ENCODE results near the gene DACH2. TPM values are rescaled to one million over a fixed set of nuclear protein-coding genes. Genes with fewer than 3 reads are reported as not detected.

DACH2 gene
- total RNA-seq, 4 donors from 2014 or later: not detected

DNA sequence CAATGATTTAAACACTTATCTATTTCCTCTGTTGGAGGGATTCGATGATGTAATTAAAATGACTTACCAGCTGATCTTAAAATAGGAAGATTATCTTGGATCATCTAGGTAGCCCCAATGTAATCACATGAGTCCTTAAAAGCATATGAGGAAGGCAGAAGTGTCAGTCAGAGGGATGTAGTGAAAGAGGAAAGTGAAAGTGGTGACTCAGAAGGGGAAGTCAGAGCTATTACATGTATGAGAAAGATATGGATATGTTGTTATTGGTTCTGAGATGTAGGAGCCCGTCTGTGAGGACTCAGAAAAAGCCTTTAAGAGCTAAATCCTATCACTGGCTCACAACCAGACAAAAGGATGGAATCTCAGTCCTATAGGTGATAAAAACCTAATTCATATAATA lies 456.4 kb downstream of the DACH2 start:
- TF ChIP-seq, protein P1, sequence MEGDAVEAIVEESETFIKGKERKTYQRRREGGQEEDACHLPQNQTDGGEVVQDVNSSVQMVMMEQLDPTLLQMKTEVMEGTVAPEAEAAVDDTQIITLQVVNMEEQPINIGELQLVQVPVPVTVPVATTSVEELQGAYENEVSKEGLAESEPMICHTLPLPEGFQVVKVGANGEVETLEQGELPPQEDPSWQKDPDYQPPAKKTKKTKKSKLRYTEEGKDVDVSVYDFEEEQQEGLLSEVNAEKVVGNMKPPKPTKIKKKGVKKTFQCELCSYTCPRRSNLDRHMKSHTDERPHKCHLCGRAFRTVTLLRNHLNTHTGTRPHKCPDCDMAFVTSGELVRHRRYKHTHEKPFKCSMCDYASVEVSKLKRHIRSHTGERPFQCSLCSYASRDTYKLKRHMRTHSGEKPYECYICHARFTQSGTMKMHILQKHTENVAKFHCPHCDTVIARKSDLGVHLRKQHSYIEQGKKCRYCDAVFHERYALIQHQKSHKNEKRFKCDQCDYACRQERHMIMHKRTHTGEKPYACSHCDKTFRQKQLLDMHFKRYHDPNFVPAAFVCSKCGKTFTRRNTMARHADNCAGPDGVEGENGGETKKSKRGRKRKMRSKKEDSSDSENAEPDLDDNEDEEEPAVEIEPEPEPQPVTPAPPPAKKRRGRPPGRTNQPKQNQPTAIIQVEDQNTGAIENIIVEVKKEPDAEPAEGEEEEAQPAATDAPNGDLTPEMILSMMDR (IDR thresholded peaks at IDR 0.05): no peak
- ATAC-seq (ENCODE audit: low FRiP score): no peak
- no peak for DNase-seq (ENCODE audit: low spot score)

GRCh38 chrX:86696951-86697350 lies 548.7 kb downstream of the DACH2 start:
- ATAC-seq (ENCODE audit: low FRiP score): no peak
- DNase-seq (ENCODE audit: low spot score): no peak
- TF ChIP-seq, protein P1 (IDR thresholded peaks at IDR 0.05): no peak

GRCh38 chrX:86711531-86712180 lies 563.4 kb downstream of the DACH2 start:
- no peak for ATAC-seq (ENCODE audit: low FRiP score)
- TF ChIP-seq, protein P1 (IDR thresholded peaks at IDR 0.05): no peak
- DNase-seq (ENCODE audit: low spot score): no peak

DNA sequence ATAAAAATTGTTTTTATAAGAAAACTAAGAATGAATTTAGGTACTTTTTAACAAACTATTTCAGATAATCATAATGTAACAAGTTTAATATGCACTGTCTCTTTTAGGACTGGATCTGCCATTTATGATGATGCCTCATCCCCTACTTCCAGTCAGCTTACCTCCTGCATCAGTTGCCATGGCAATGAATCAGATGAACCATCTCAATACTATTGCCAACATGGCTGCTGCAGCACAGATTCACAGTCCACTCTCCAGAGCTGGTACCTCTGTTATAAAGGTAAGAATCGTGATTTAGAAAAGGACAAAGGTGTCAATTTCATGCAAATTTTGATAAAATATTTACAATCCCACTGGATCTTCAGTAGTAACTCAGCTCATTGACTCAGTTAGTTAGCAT lies 566.2 kb downstream of the DACH2 start:
- TF ChIP-seq, protein P1 (IDR thresholded peaks at IDR 0.05): no peak
- no peak for ATAC-seq (ENCODE audit: low FRiP score)
- DNase-seq (ENCODE audit: low spot score): no peak

GRCh38 chrX:86724277-86724676 lies 576.0 kb downstream of the DACH2 start:
- no peak for DNase-seq (ENCODE audit: low spot score)
- no peak for ATAC-seq (ENCODE audit: low FRiP score)
- TF ChIP-seq, protein P1 (IDR thresholded peaks at IDR 0.05): no peak

- TF ChIP-seq, protein P1 (IDR thresholded peaks at IDR 0.05): no peak
- DNase-seq (ENCODE audit: low spot score) (no peak), ATAC-seq (ENCODE audit: low FRiP score) (no peak)
Measured at GRCh38 chrX:86747091-86747490, 598.8 kb downstream of the DACH2 start.

DNA sequence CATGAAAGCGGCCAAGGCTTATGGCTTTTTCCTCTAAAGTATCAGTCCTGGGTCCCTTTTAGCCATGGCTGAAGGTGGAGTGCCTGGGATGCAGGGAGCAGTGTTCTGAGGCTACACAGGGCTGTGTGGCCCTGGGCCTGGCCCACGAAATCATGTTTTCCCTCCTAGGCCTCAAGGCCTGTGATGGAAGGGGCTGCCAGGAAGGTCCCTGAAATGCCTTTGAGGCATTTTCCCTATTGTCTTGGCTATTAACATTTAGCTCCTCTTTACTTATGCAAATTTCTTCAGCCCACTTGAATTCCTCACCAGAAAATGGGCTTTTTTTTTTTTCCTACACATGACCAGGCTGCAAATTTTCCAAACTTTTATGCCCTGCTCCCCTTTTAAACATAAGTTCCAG lies 657.0 kb downstream of the DACH2 start:
- no peak for ATAC-seq (ENCODE audit: low FRiP score)
- TF ChIP-seq, protein P1 (IDR thresholded peaks at IDR 0.05): no peak
- no peak for DNase-seq (ENCODE audit: low spot score)

Measured in omental fat pad (tissue), 4 donors.